ENCODE data around the gene VSIR.

The VSIR gene

GRCh38 chr10:71805776-71806703, 32.7 kb upstream of the VSIR start:
- TF ChIP-seq CTCF (IDR thresholded peaks at IDR 0.05; ENCODE audit: low read depth, low read length), result no peak
- DNase-seq (ENCODE audit: extremely low read depth, low read depth), result no peak

DNA sequence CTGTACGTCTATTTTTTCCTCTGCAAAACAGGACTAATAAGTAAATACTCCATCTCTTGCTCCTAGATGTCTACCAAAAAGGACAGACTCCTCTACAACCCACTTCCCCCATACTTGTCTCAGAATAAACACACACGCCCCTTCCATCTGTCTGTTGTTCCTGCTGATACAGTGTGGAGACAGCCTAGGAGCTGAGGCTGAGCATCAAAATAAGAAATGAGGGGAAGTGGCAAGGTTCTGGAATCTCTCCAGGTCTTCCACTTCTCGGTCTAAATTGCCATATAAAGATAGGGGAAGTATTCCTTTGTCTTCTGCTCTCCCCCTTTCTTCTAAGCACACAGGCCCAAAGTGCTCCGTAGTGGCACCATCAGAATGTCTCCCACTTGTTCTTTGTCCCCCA, 30.8 kb upstream of the VSIR start:
- no peak for DNase-seq (ENCODE audit: extremely low read depth, low read depth)
- no peak for TF ChIP-seq CTCF (IDR thresholded peaks at IDR 0.05; ENCODE audit: low read depth, low read length)

DNA sequence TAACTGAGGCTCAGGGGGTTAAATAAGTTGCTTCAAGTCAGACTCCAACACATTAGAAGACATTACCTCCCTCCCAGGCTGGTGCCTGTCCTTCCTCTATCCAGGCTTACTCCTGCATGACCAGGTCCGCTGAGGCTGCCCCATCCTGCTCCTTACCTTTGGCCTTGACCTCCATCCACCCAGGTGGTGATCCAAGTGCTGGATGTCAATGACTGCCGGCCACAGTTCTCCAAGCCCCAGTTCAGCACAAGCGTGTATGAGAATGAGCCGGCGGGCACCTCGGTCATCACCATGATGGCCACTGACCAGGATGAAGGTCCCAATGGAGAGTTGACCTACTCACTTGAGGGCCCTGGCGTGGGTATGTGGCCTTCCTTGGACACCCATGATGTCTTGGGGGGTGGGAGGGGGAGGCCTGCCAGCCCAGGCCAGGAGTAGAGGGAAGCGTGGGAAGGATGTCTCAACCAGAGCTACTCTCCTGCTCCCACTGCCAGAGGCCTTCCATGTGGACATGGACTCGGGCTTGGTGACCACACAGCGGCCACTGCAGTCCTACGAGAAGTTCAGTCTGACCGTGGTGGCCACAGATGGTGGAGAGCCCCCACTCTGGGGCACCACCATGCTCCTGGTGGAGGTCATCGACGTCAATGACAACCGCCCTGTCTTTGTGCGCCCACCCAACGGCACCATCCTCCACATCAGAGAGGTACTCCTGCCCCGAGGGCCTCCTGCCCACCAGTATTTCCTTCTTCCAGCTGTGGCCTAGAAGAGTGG, 29.6 kb upstream of the VSIR start:
- TF ChIP-seq CTCF (IDR thresholded peaks at IDR 0.05; ENCODE audit: low read depth, low read length), result no peak

DNA sequence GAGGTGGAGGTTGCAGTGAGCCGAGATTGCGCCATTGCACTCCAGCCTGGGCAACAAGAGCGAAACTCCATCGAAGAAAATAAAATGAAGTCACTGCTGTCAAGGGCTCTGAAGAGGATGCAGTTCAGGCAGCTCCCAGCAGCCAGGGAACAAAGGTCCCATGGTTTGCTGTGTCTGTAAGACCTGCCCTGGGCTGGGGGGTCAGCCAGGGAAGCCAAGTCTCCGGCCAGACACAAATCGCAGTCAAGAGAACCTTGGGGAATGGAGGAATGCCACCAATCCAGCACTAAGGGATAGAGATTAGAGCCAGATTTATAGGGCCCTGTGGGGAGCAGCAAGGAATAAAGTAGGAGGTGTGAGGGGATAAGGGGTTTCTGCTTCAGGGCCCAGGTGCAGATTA, 28.9 kb upstream of the VSIR start:
- no peak for TF ChIP-seq CTCF (IDR thresholded peaks at IDR 0.05; ENCODE audit: low read depth, low read length)
- no peak for DNase-seq (ENCODE audit: extremely low read depth, low read depth)

More for the DNA sequence above, 29.6 kb upstream of the VSIR start:
- no peak for DNase-seq (ENCODE audit: extremely low read depth, low read depth)

- DNase-seq (ENCODE audit: extremely low read depth, low read depth), result no peak
- TF ChIP-seq CTCF (IDR thresholded peaks at IDR 0.05; ENCODE audit: low read depth, low read length), result no peak
These were observed 28.0 kb upstream of the VSIR start for GRCh38 chr10:71801361-71801760.

DNA sequence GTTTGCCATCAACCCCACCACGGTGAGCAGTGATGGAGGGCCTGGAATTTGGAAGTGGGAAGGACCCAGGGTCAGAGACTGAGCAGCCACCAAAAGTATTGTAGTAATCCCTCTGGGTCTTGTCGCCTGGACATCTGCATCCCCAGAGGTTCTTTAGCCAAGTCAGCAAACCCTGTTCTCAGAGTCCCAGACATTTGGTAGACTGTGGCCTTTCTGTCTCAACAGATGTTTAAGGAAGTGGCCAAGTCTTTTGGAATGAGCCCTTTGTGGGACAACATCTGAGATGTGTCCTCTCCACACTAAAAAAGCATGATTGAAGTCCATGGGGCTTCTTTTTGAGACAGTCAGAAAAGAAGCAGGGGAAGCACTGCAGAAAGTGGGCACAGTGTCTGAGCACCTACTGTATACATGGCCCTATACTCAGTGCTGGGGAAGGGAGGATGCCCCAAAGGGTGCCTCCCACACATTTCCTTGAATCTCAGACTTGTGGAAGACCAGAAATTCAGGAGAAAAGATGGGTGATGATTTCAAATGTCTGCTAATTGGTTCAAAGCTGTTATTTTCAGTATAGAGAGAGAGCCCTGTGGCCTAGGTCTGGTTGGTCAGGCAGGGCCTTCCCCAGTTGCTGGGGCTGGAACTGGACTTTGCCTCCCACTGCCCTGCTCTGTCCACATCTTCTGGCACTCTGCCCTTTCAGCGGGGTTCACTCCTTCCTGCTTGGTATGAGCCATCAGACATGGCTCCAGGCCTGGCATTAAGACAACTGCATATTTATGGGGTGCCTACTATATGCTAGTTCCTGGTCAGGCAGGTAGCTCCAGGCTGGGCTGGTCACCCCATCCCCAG, 26.5 kb upstream of the VSIR start:
- DNase-seq (ENCODE audit: extremely low read depth, low read depth), result no peak
- TF ChIP-seq CTCF (IDR thresholded peaks at IDR 0.05; ENCODE audit: low read depth, low read length), result no peak
